Tibial artery (tissue), 4 donors: ENCODE measurements around the gene PINLYP.

ENCODE experiments used
- DNase-seq, 2 donors: peaks; one replicate each; pipeline ENCODE4 v3.0.0-alpha.2; 2019
- H3K27ac ChIP-seq, 2 donors: fragments of 200-600 bp; sonication (generic) in 1 of 2; 1 replicate in 1 of 2; 2 replicates in 1 of 2; pipeline ENCODE4 v1.5.1; 2018 to 2019; ENCODE audit warnings: mild to moderate bottlenecking in 1 of 2
- H3K27me3 ChIP-seq, 2 donors: fragments of 200-600 bp; sonication (generic) in 1 of 2; one replicate each; pipeline versions ENCODE4 v1.5.1 to v1.6.0; 2016 to 2019
- H3K36me3 ChIP-seq, 3 donors: fragments of 200-600 bp; sonication (generic) in 2 of 3; one replicate each; pipeline ENCODE4 v1.5.1; 2016 to 2019; ENCODE audit warnings: mild to moderate bottlenecking in 2 of 3
- H3K4me1 ChIP-seq, 4 donors: fragments of 200-600 bp; sonication (generic) in 2 of 4; 1 replicate in 3 of 4; 2 replicates in 1 of 4; pipeline ENCODE4 v1.5.1; 2016 to 2019
- H3K4me3 ChIP-seq, 2 donors: fragments of 200-600 bp; sonication (generic) in 1 of 2; 1 replicate in 1 of 2; 2 replicates in 1 of 2; pipeline ENCODE4 v1.5.1; 2018 to 2019; ENCODE audit warnings: mild to moderate bottlenecking in 2 of 2
- H3K9me3 ChIP-seq, 3 donors: fragments of 200-600 bp; sonication (generic) in 1 of 3; one replicate each; pipeline ENCODE4 v1.5.1; 2016 to 2019
- CTCF ChIP-seq, 2 experiments: fragments of 200-600 bp in 1 of 2; fragments of 450-650 bp in 1 of 2; IDR thresholded peaks; one replicate each; pipeline ENCODE4 v1.5.1; 2017 to 2019; ENCODE audit warnings: antibody characterized with exemption in 2 of 2, mild to moderate bottlenecking in 1 of 2, moderate library complexity in 1 of 2
- intact Hi-C: fragments of 100-400 bp; cut with DNase I; formaldehyde crosslinking; loops from one replicate; pipeline ENCODE4 v1.15.0; 2023; ENCODE audit warnings: low total_unique reads

Gene PINLYP

GRCh38 chr19:43532571-43532961 lies 43.0 kb upstream of the PINLYP start:
- H3K4me3 ChIP-seq: peak overlapping the region; percentile 61 to 66
- H3K4me1 ChIP-seq: peaks cover 0 to 40% (median 22%) of the 10 kb centered on the region in 4 donors
- no peaks in the 10 kb centered on the region for H3K9me3 ChIP-seq
- intact Hi-C loops: no loop called here
- H3K27ac ChIP-seq: peak overlapping the region; percentile 83 to 89
- H3K27me3 ChIP-seq: no peaks in the 10 kb centered on the region
- DNase-seq: peak; percentile 50 to 85
- peaks cover 0 to 9% (median under 1%) of the 10 kb centered on the region in 3 donors for H3K36me3 ChIP-seq
- TF ChIP-seq CTCF (IDR thresholded peaks at IDR 0.05): no peak

- Histone ChIP-seq H3K27ac (peak within 1 kb of the TSS; percentile 83 to 89), H3K36me3 (peaks cover 3 to 14% (median 5%) of the 10 kb centered on the region in 3 donors), H3K27me3 (no peaks in the 10 kb centered on the region), H3K9me3 (no peaks in the 10 kb centered on the region), H3K4me1 (peaks cover 0 to 35% (median 20%) of the 10 kb centered on the region in 4 donors), H3K4me3 (peak within 1 kb of the TSS; percentile 61 to 66)
- peak in 1 of 2 experiments; percentile 13 for TF ChIP-seq CTCF (IDR thresholded peaks at IDR 0.05)
- intact Hi-C loops: no loop called here
- DNase-seq: peak; percentile 85 to 94
Measured at GRCh38 chr19:43532962-43533545, 42.5 kb upstream of the PINLYP start, which contains the start of gene ZNF575. Gene ZNF575 (plus strand): TSS chr19:43533188. CDS start chr19:43534423, 1,235 bp downstream.

GRCh38 chr19:43533546-43534304 lies 41.9 kb upstream of the PINLYP start:
- H3K9me3 ChIP-seq: no peaks in the 10 kb centered on the region
- H3K4me3 ChIP-seq: peak overlapping the region; percentile 61 to 66
- intact Hi-C loops: no loop called here
- H3K27ac ChIP-seq: peak overlapping the region; percentile 83 to 89
- DNase-seq: peak; percentile 100
- no peak for TF ChIP-seq CTCF (IDR thresholded peaks at IDR 0.05)
- peaks cover 10 to 20% (median 12%) of the 10 kb centered on the region in 3 donors for H3K36me3 ChIP-seq
- peaks cover 0 to 33% (median 18%) of the 10 kb centered on the region in 4 donors for H3K4me1 ChIP-seq
- no peaks in the 10 kb centered on the region for H3K27me3 ChIP-seq

GRCh38 chr19:43534305-43534815 lies 41.2 kb upstream of the PINLYP start:
- no peaks in the 10 kb centered on the region for H3K27me3 ChIP-seq
- DNase-seq: no peak
- no peak for TF ChIP-seq CTCF (IDR thresholded peaks at IDR 0.05)
- H3K4me1 ChIP-seq: peaks cover 0 to 33% (median 18%) of the 10 kb centered on the region in 4 donors
- peaks cover 16 to 27% (median 18%) of the 10 kb centered on the region in 3 donors for H3K36me3 ChIP-seq
- H3K27ac ChIP-seq: peak overlapping the region; percentile 83 to 89
- intact Hi-C loops: no loop called here
- no peaks in the 10 kb centered on the region for H3K9me3 ChIP-seq
- peak overlapping the region; percentile 61 to 66 for H3K4me3 ChIP-seq

- Histone ChIP-seq H3K4me3 (no peak overlapping the region), H3K27me3 (no peaks in the 10 kb centered on the region), H3K4me1 (peaks cover 0 to 33% (median 18%) of the 10 kb centered on the region in 4 donors), H3K27ac (peak overlapping the region; percentile 83 to 89), H3K36me3 (peaks cover 19 to 34% (median 25%) of the 10 kb centered on the region in 3 donors), H3K9me3 (no peaks in the 10 kb centered on the region)
- peak; percentile 43 to 49 for TF ChIP-seq CTCF (IDR thresholded peaks at IDR 0.05)
- peak; percentile 61 to 83 for DNase-seq
- intact Hi-C loops: no loop called here
Measured at GRCh38 chr19:43534816-43535761, 40.5 kb upstream of the PINLYP start.
